H1 (cell line): Measurements from ENCODE around the gene COL4A2. TPM values are rescaled to one million over a fixed set of nuclear protein-coding genes. Genes with fewer than 3 reads are reported as not detected.

ENCODE experiments used
- CTCF ChIA-PET: fragments of 300-600 bp; sonication (Branson Sonifier 250); formaldehyde crosslinking; loops from one replicate; lab custom pipeline; 2021; ENCODE audit not compliant: partially characterized antibody; lab: Charles Lee
- POLR2A ChIA-PET: fragments of 300-600 bp; sonication (Branson Sonifier 250); formaldehyde crosslinking; loops from one replicate; lab custom pipeline; 2021; ENCODE audit warnings: inconsistent platforms; ENCODE audit not compliant: partially characterized antibody; lab: Charles Lee
- DNase-seq, 2 experiments: peaks; one replicate each; pipeline versions ENCODE4 v3.0.0 to v3.0.0-alpha.2; 2010 to 2022; ENCODE audit warnings: low spot score in 2 of 2, low read depth in 1 of 2, mixed read lengths in 1 of 2
- FAIRE-seq: peaks from 2 replicates; lab custom pipeline; 2011; peaks lifted over from hg19 to GRCh38; lab: Jason Lieb, UNC
- H2AFZ ChIP-seq: 2 replicates; pipeline ENCODE4 v1.8.1; 2012; ENCODE audit warnings: low read length, inconsistent platforms
- H2AK5ac ChIP-seq: 2 replicates; pipeline ENCODE4 v1.6.1; 2013; ENCODE audit warnings: low read depth, low read length
- H2BK120ac ChIP-seq: replicated peaks from 2 replicates; pipeline ENCODE3; 2013; ENCODE audit warnings: low read depth, low read length, inconsistent platforms
- H2BK12ac ChIP-seq: 2 replicates; pipeline ENCODE4 v1.6.1; 2013; ENCODE audit warnings: low read depth, low read length
- H2BK15ac ChIP-seq: 2 replicates; pipeline ENCODE4 v1.6.1; 2013; ENCODE audit warnings: low read length
- H2BK20ac ChIP-seq: 2 replicates; pipeline ENCODE4 v1.6.1; 2013; ENCODE audit warnings: low read length
- H2BK5ac ChIP-seq: 2 replicates; pipeline ENCODE4 v1.6.1; 2013; ENCODE audit warnings: low read depth, low read length
- H3K14ac ChIP-seq: 2 replicates; pipeline ENCODE4 v1.6.1; 2013; ENCODE audit warnings: inconsistent platforms; ENCODE audit not compliant: insufficient read length
- H3K18ac ChIP-seq: 2 replicates; pipeline ENCODE4 v1.6.1; 2013; ENCODE audit warnings: low read length; ENCODE audit errors: extremely low read depth
- H3K23ac ChIP-seq: 2 replicates; pipeline ENCODE4 v1.6.1; 2013; ENCODE audit warnings: inconsistent platforms; ENCODE audit not compliant: insufficient read length
- H3K23me2 ChIP-seq: 2 replicates; pipeline ENCODE4 v1.6.1; 2013; ENCODE audit warnings: low read depth, low read length
- H3K27ac ChIP-seq: 2 replicates; pipeline ENCODE4 v1.6.1; 2011; ENCODE audit warnings: low read depth, low read length, inconsistent platforms
- H3K27me3 ChIP-seq, 4 experiments: replicated peaks in 1 of 4; 1 replicate in 1 of 4; 2 replicates in 3 of 4; pipeline versions ENCODE4 v1.6.1 to v1.8.1; 2011 to 2013; ENCODE audit warnings: low read length in 3 of 4, mild to moderate bottlenecking in 3 of 4, inconsistent platforms in 2 of 4, mixed read lengths in 2 of 4, moderate library complexity in 1 of 4; ENCODE audit not compliant: control insufficient read depth in 3 of 4, insufficient read depth in 3 of 4; ENCODE audit errors: extremely low read depth in 1 of 4
- H3K36me3 ChIP-seq, 4 experiments: 2 replicates each; pipeline versions ENCODE4 v1.6.1 to v1.8.1; 2011 to 2013; ENCODE audit warnings: mild to moderate bottlenecking in 4 of 4, low read length in 3 of 4, moderate library complexity in 2 of 4, control low read depth in 1 of 4, inconsistent platforms in 1 of 4; ENCODE audit not compliant: insufficient read depth in 4 of 4, control insufficient read depth in 2 of 4
- H3K4ac ChIP-seq: replicated peaks from 2 replicates; pipeline ENCODE3; 2013; ENCODE audit warnings: low read length, low read depth, mixed read lengths, inconsistent platforms; ENCODE audit not compliant: insufficient read length
- H3K4me1 ChIP-seq, 4 experiments: replicated peaks in 1 of 4; 1 replicate in 1 of 4; 2 replicates in 3 of 4; pipeline versions ENCODE4 v1.6.1 to v1.8.1; 2011 to 2013; ENCODE audit warnings: low read length in 3 of 4, inconsistent platforms in 2 of 4, mixed read lengths in 1 of 4; ENCODE audit not compliant: insufficient read depth in 4 of 4, control insufficient read depth in 3 of 4
- H3K4me2 ChIP-seq, 2 experiments: 2 replicates each; pipeline versions ENCODE4 v1.6.1 to v1.8.1; 2011 to 2013; ENCODE audit warnings: low read depth in 2 of 2, low read length in 2 of 2, control low read depth in 1 of 2, inconsistent platforms in 1 of 2, mild to moderate bottlenecking in 1 of 2; ENCODE audit not compliant: insufficient read depth in 1 of 2
- H3K4me3 ChIP-seq, 4 experiments: fragments of 200-600, 300-600 bp in 1 of 4; sonication (generic), shearing (Covaris generic), sonication (Bioruptor Twin) in 1 of 4; 2 replicates each; pipeline versions ENCODE4 v1.5.1 to v1.8.1; 2011 to 2016; ENCODE audit warnings: low read length in 4 of 4, low read depth in 3 of 4, control low read depth in 2 of 4, inconsistent platforms in 2 of 4, mild to moderate bottlenecking in 2 of 4, mixed read lengths in 1 of 4, moderate library complexity in 1 of 4; ENCODE audit not compliant: insufficient read depth in 2 of 4; ENCODE audit errors: extremely low read depth in 1 of 4
- H3K56ac ChIP-seq: replicated peaks from 2 replicates; pipeline ENCODE3; 2013; ENCODE audit warnings: low read depth, mild to moderate bottlenecking, mixed read lengths, low read length, inconsistent platforms; ENCODE audit not compliant: insufficient read length
- H3K79me1 ChIP-seq: 2 replicates; pipeline ENCODE4 v1.6.1; 2013; ENCODE audit warnings: low read depth, low read length, control low read depth
- H3K79me2 ChIP-seq, 2 experiments: 2 replicates each; pipeline versions ENCODE4 v1.6.1 to v1.8.1; 2012 to 2013; ENCODE audit warnings: low read length in 2 of 2, mild to moderate bottlenecking in 2 of 2, inconsistent platforms in 1 of 2; ENCODE audit not compliant: insufficient read depth in 2 of 2, control insufficient read depth in 1 of 2
- H3K9ac ChIP-seq, 4 experiments: replicated peaks in 1 of 4; 1 replicate in 1 of 4; 2 replicates in 3 of 4; pipeline versions ENCODE4 v1.6.1 to v1.8.1; 2011 to 2013; ENCODE audit warnings: low read depth in 3 of 4, low read length in 3 of 4, control low read depth in 2 of 4, mild to moderate bottlenecking in 2 of 4, moderate library complexity in 2 of 4, inconsistent platforms in 1 of 4; ENCODE audit errors: extremely low read depth in 1 of 4
- H3K9me3 ChIP-seq, 2 experiments: 2 replicates each; pipeline versions ENCODE4 v1.6.1 to v1.8.1; 2012 to 2013; ENCODE audit warnings: mild to moderate bottlenecking in 2 of 2, moderate library complexity in 2 of 2, control low read depth in 1 of 2, inconsistent platforms in 1 of 2, low read depth in 1 of 2, low read length in 1 of 2, mixed read lengths in 1 of 2; ENCODE audit not compliant: insufficient read depth in 2 of 2
- H4K20me1 ChIP-seq, 2 experiments: replicated peaks in 1 of 2; 2 replicates each; pipeline versions ENCODE3 to v1.8.1; 2011 to 2013; ENCODE audit warnings: inconsistent platforms in 2 of 2, low read length in 2 of 2, mild to moderate bottlenecking in 1 of 2; ENCODE audit not compliant: insufficient read depth in 2 of 2, control insufficient read depth in 1 of 2
- H4K5ac ChIP-seq: 2 replicates; pipeline ENCODE4 v1.6.1; 2013; ENCODE audit warnings: low read length, low read depth, mixed read lengths, inconsistent platforms; ENCODE audit not compliant: insufficient read length
- H4K8ac ChIP-seq: 2 replicates; pipeline ENCODE4 v1.8.0; 2013; ENCODE audit warnings: mild to moderate bottlenecking, moderate library complexity, low read length, inconsistent platforms; ENCODE audit not compliant: insufficient read depth; ENCODE audit errors: extremely low read depth
- H4K91ac ChIP-seq: replicated peaks from 2 replicates; pipeline ENCODE3; 2013; ENCODE audit warnings: low read length, mixed read lengths, inconsistent platforms; ENCODE audit not compliant: insufficient read length
- ATF3 ChIP-seq: IDR thresholded peaks from 2 replicates; pipeline ENCODE4 v1.6.1; 2011; ENCODE audit warnings: low read depth, mild to moderate bottlenecking, low read length; ENCODE audit not compliant: insufficient read depth
- BCL11A ChIP-seq, 2 experiments: IDR thresholded peaks; one replicate each; pipeline ENCODE4 v1.6.1; 2011; ENCODE audit warnings: low read depth in 2 of 2, low read length in 2 of 2, mild to moderate bottlenecking in 2 of 2
- BRCA1 ChIP-seq: IDR thresholded peaks from 2 replicates; pipeline ENCODE4 v1.6.1; 2012; ENCODE audit warnings: low read depth, low read length, improper control_type of control experiment
- HDAC2 ChIP-seq, 2 experiments: fragments of 300-600 bp in 1 of 2; sonication (generic) in 1 of 2; IDR thresholded peaks; 2 replicates each; pipeline ENCODE4 v1.6.1; 2011 to 2012; ENCODE audit warnings: low read depth in 2 of 2, low read length in 2 of 2, mild to moderate bottlenecking in 2 of 2, moderate library complexity in 2 of 2, borderline replicate concordance in 1 of 2, inconsistent platforms in 1 of 2
- PHF8 ChIP-seq: fragments of 200-600 bp; sonication (generic); conservative IDR thresholded peaks from 2 replicates; pipeline ENCODE4 v1.7.1; 2012; ENCODE audit warnings: low read depth, mild to moderate bottlenecking, inconsistent platforms, low read length, moderate library complexity
- WGBS, 2 experiments: shearing (Covaris generic) in 1 of 2; methylation state at CpG; one replicate each; pipeline versions ENCODE4 v1.1.6 to v1.1.7; 2013 to 2015; ENCODE audit warnings: low lambda C conversion rate in 2 of 2, mixed read lengths in 2 of 2, inconsistent platforms in 1 of 2, low coverage in 1 of 2, missing lambda C conversion rate in 1 of 2; ENCODE audit not compliant: insufficient replicate concordance in 2 of 2, insufficient coverage in 1 of 2, insufficient read length in 1 of 2; ENCODE audit errors: extremely low coverage in 1 of 2, missing lambda C conversion rate in 1 of 2; 5-methylcytosine and 5-hydroxymethylcytosine counted together
- polyA plus RNA-seq, 7 experiments: library from polyadenylated mRNA; depleted of rRNA in 3 of 7; stranded (reverse) in 5 of 7; unstranded in 2 of 7; fragments of >200 nt in 5 of 7; fragments of 200-250 nt in 2 of 7; gene quantifications; 1 replicate in 5 of 7; 2 replicates in 1 of 7; 4 replicates in 1 of 7; pipeline versions ENCODE4 v1.2.1 to v1.2.3, GENCODE V29; 2011 to 2013; ENCODE audit warnings: missing spikeins in 2 of 7, mixed read lengths in 2 of 7
- total RNA-seq: library from RNA; stranded (reverse); fragmentation: NEBNext Ultra II Directional; extraction: Animal tissue kit (Norgen Biotek cat#: 25700); gene quantifications from 2 replicates; pipeline ENCODE4 v1.2.1, GENCODE V29; 2021

COL4A2 gene
- total and polyA plus RNA-seq, 2 of the 8 experiments (the other 6 are each of a cell fraction or from before 2014, with no cell fraction given) = 80.4 to 87.3 TPM

DNA sequence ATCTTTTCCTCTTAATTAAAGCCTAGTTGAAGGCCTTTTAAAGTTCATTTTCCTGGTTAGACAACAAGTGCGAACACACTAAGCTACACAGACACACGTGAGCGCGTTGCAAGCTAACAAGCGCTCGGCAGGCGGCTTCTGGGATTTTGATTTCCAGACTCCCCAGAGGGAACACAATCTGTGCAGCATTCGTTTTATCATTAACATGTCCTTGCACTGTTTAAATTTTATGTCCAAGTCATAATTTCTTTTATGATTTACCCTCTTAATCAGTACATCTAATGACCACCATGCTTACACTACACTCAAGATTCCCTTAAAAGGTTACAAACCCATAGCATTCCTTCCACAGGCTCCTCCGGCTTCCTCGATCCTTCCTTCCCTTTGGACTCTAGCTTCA, 16.9 kb upstream of the COL4A2 start:
- 90% methylated on average over 10 of the region's 10 CpGs; no CpG with 5 or more reads in 1 of the 2 experiments for WGBS, 2 experiments
- TF ChIP-seq BRCA1 (no peak), PHF8 (no peak), ATF3 (no peak), BCL11A (IDR thresholded peaks at IDR 0.05; ENCODE audit: low read depth in 2 of 2, low read length in 2 of 2) (no peak), HDAC2 (IDR thresholded peaks at IDR 0.05; ENCODE audit: borderline replicate concordance in 1 of 2, low read depth in 2 of 2, low read length in 2 of 2) (no peak)

More for the DNA sequence above, 16.9 kb upstream of the COL4A2 start:
- DNase-seq (no peak), FAIRE-seq (no peak)
- Histone ChIP-seq H3K79me2 (no peaks in the 10 kb centered on the region), H3K27me3 (no peaks in the 10 kb centered on the region), H3K9me3 (no peaks in the 10 kb centered on the region), H2AFZ (no peak overlapping the region), H3K23me2 (no peaks in the 10 kb centered on the region), H2BK5ac (no peak overlapping the region), H3K4me3 (no peak overlapping the region), H2BK120ac (no peak overlapping the region), H3K4me2 (no peak overlapping the region), H3K4ac (no peak overlapping the region), H2BK15ac (no peak overlapping the region), H4K8ac (no peak overlapping the region), H3K56ac (no peak overlapping the region), H3K36me3 (no peaks in the 10 kb centered on the region), H4K5ac (no peak overlapping the region), H2BK12ac (no peak overlapping the region), H3K79me1 (no peaks in the 10 kb centered on the region), H4K20me1 (no peaks in the 10 kb centered on the region), H3K27ac (no peak overlapping the region), H3K23ac (no peak overlapping the region), H3K9ac (no peak overlapping the region), H3K18ac (no peak overlapping the region), H2AK5ac (no peak overlapping the region), H3K4me1 (no peaks in the 10 kb centered on the region), H2BK20ac (no peak overlapping the region), H4K91ac (no peak overlapping the region), H3K14ac (no peak overlapping the region)
- ChIA-PET CTCF (interaction anchor here (0.7 to 1.0 kb wide), 2 partner anchors 12 to 15 kb away, joined by 3 read pairs; no protein-coding TSS in a partner anchor), POLR2A (no interaction called here)
